ENCODE data around the gene FRMD7.

FRMD7 gene

DNA sequence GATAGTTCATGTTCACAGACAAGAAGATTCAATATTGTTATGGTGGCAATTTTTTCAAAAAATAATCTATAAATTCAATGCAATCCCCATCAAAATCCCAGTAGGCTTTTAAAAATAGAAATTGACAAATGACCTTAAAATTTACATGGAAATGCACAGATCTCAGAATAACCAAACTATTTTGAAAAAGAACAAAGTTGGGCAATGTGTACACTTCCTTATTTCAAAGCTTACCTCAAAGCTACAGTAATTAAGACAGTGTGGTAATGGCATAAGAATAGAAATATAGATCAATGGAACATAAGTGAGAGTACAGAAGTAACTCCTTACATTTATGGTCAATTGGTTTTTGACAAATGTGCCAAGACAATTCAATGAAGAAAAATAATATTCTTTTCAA is 39.0 kb downstream of the FRMD7 start:
- TF ChIP-seq, protein P1, sequence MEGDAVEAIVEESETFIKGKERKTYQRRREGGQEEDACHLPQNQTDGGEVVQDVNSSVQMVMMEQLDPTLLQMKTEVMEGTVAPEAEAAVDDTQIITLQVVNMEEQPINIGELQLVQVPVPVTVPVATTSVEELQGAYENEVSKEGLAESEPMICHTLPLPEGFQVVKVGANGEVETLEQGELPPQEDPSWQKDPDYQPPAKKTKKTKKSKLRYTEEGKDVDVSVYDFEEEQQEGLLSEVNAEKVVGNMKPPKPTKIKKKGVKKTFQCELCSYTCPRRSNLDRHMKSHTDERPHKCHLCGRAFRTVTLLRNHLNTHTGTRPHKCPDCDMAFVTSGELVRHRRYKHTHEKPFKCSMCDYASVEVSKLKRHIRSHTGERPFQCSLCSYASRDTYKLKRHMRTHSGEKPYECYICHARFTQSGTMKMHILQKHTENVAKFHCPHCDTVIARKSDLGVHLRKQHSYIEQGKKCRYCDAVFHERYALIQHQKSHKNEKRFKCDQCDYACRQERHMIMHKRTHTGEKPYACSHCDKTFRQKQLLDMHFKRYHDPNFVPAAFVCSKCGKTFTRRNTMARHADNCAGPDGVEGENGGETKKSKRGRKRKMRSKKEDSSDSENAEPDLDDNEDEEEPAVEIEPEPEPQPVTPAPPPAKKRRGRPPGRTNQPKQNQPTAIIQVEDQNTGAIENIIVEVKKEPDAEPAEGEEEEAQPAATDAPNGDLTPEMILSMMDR (IDR thresholded peaks at IDR 0.05; ENCODE audit: control extremely low read depth, extremely low read depth, low read depth, missing control alignments), result no peak
- CTCF ChIA-PET, result interaction anchor here (0.8 kb wide), 1 partner anchor 131 kb away, joined by 4 read pairs; the partner anchor contains the start of gene RAP2C
- POLR2A ChIA-PET, result no interaction called here
- no peak for DNase-seq (ENCODE audit: extremely low spot score)

DNA sequence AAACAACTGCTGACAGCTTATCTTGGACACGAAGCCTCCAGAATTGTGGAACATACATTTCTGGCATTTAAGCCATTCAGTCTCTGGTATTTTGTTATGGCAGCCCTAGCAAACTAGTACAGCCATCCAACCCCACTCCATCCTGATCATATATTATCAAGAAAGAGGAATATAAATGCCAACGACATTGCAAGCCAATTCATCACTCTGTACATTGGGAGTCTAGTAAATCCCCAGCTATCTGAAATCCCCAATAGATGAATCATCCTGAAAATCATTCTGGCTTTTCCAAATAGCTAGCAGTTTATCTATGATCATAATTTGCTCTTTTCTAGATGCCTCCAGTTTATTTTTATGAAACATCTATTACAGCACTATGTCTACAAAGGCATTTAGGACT is 41.1 kb downstream of the FRMD7 start:
- TF ChIP-seq, protein P1 (IDR thresholded peaks at IDR 0.05; ENCODE audit: control extremely low read depth, extremely low read depth, low read depth, missing control alignments), result no peak
- POLR2A ChIA-PET, result no interaction called here
- CTCF ChIA-PET, result no interaction called here
- no peak for DNase-seq (ENCODE audit: extremely low spot score)

DNA sequence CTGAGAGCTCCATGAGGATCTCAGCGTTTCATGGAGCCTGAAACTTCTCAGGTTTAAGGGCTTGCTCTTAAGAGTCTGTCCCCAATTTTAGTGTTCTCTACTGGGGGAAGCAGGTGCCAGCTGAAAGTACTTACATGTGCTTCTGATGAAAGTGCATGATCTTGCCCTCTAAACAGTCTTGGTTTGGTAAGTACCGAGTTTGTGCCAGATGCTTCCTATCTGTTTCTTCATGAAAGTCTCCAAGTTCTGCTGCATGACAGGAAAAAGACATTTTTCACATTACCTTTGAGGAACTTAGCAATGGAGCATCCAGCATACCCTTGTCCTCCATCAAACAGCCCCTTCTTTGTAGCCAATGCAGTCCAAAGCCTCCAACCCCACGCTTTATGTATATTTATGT is 42.0 kb downstream of the FRMD7 start:
- ChIA-PET CTCF (interaction anchor here (1.4 kb wide), 1 partner anchor 133 kb away, joined by 4 read pairs; the partner anchor contains the start of gene RAP2C), POLR2A (no interaction called here)
- DNase-seq (ENCODE audit: extremely low spot score), result no peak
- TF ChIP-seq, protein P1 (IDR thresholded peaks at IDR 0.05; ENCODE audit: control extremely low read depth, extremely low read depth, low read depth, missing control alignments), result no peak

DNA sequence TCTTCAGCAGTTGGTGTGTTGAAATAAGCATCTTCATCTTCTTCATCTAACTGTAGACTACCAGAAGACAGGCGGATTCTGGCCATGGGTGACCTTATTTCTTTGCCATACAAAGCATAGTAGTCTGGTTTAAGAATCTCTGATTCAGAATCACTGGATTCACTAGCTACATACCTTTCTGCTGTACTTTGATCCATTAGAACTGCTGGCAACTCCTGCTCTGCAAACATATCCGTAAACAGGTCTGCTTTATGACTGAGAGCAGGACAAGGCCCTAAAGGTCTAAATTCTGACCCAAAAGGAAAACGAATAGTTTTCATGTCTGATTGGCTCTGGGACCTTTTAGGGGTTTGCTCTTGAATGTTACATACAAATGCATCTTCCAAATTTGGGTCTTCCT is 49.9 kb downstream of the FRMD7 start:
- POLR2A ChIA-PET, result no interaction called here
- CTCF ChIA-PET, result interaction anchor here (1.9 kb wide), 1 partner anchor 14 kb away, joined by 9 read pairs; no protein-coding TSS in a partner anchor

DNA sequence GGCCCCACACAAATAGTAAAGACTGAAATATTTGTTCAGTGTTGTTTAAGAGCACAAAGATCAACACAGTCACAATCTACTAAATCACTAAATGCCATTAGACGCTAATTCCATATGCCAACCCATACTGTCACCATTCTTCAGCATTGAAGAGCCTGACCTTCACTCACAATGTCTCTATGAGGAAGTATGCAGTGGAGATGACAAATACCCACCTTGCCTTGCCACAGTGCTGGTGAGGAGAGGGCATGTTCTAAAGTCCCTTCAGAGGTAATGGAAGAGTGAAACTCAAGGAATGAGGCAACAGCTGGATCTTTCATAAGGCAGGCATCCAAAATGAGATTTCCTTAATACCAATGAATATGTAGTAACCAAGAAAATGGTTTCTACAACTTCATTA is 50.4 kb downstream of the FRMD7 start:
- POLR2A ChIA-PET, result no interaction called here
- DNase-seq (ENCODE audit: extremely low spot score), result no peak
- TF ChIP-seq, protein P1 (IDR thresholded peaks at IDR 0.05; ENCODE audit: control extremely low read depth, extremely low read depth, low read depth, missing control alignments), result no peak
- CTCF ChIA-PET, result no interaction called here

More for the DNA sequence above, 49.9 kb downstream of the FRMD7 start:
- no peak for DNase-seq (ENCODE audit: extremely low spot score)
- TF ChIP-seq, protein P1 (IDR thresholded peaks at IDR 0.05; ENCODE audit: control extremely low read depth, extremely low read depth, low read depth, missing control alignments), result no peak

DNA sequence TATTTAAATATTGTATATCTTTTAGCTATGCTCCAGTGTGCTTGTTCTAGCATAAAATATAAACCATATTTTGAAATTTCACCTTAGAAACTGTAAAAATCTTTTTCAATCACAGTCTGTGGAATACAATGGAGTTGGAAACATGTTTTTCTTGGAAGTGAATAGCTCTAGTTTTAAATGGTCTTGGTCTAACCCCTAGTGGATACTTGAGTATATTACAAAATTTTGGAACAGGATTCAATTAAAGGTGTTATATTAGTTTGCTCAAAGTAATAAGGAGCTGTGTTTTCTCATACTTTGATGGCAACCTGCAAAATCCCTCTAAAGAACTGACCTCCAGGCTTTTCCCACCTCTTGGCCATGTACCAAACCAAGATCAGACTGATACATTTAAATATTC is 56.6 kb downstream of the FRMD7 start:
- DNase-seq (ENCODE audit: extremely low spot score), result no peak
- ChIA-PET POLR2A (no interaction called here), CTCF (interaction anchor here (0.9 to 2.9 kb wide), 11 partner anchors 9 to 230 kb away, joined by 3 to 11 read pairs (median 3); partner anchors contain the start of gene RAP2C)
- TF ChIP-seq, protein P1 (IDR thresholded peaks at IDR 0.05; ENCODE audit: control extremely low read depth, extremely low read depth, low read depth, missing control alignments), result no peak
